Neural cell (in vitro differentiated cells): ENCODE data around the gene CRAMP1. TPM values are rescaled to one million over a fixed set of nuclear protein-coding genes. Genes with fewer than 3 reads are reported as not detected.

Source experiments
- H2AFZ ChIP-seq: fragments of 200-600, 300-800 bp; sonication (generic), shearing (Covaris generic); 2 replicates; pipeline ENCODE4 v1.6.0; 2014; ENCODE audit warnings: low read depth, mild to moderate bottlenecking, antibody characterized with exemption, low read length, moderate library complexity
- H3F3A ChIP-seq: fragments of 200-600 bp; shearing (Covaris generic); 2 replicates; pipeline ENCODE4 v1.6.1; 2016; ENCODE audit warnings: mild to moderate bottlenecking, moderate library complexity, mixed read lengths, antibody characterized with exemption, low read length; ENCODE audit not compliant: insufficient read depth, poor library complexity, severe bottlenecking
- H3K27ac ChIP-seq: fragments of 200-600, 300-800 bp; sonication (generic), shearing (Covaris generic); 2 replicates; pipeline ENCODE4 v1.5.1; 2014; ENCODE audit warnings: mild to moderate bottlenecking, low read length, moderate library complexity
- H3K27me3 ChIP-seq: fragments of 300-800, 200-600 bp; sonication (generic), shearing (Covaris generic); 2 replicates; pipeline ENCODE4 v1.6.0; 2014; ENCODE audit warnings: mild to moderate bottlenecking, low read depth, low read length, moderate library complexity; ENCODE audit not compliant: insufficient read depth
- H3K36me3 ChIP-seq: fragments of 300-800, 200-600 bp; sonication (generic), shearing (Covaris generic); 2 replicates; pipeline ENCODE4 v1.5.1; 2014; ENCODE audit warnings: mild to moderate bottlenecking, antibody characterized with exemption, low read length, moderate library complexity; ENCODE audit not compliant: insufficient read depth
- H3K4me2 ChIP-seq: fragments of 300-800, 200-600 bp; sonication (generic), shearing (Covaris generic); 2 replicates; pipeline ENCODE4 v1.6.0; 2014; ENCODE audit warnings: mild to moderate bottlenecking, low read length
- H3K4me3 ChIP-seq: fragments of 300-800, 200-600 bp; sonication (generic), shearing (Covaris generic); 2 replicates; pipeline ENCODE4 v1.5.1; 2014; ENCODE audit warnings: mild to moderate bottlenecking, low read length, moderate library complexity
- H3K79me2 ChIP-seq: fragments of 200-600 bp; shearing (Covaris generic); replicated peaks from 2 replicates; pipeline ENCODE4 v1.6.0; 2014; ENCODE audit warnings: mild to moderate bottlenecking, low read length, moderate library complexity; ENCODE audit not compliant: insufficient read depth
- H3K9ac ChIP-seq: fragments of 300-800, 200-600 bp; sonication (generic), shearing (Covaris generic); 2 replicates; pipeline ENCODE4 v1.6.1; 2016; ENCODE audit warnings: mild to moderate bottlenecking, low read length, mixed read lengths
- H3K9me2 ChIP-seq: fragments of 200-600 bp; shearing (Covaris generic); 2 replicates; pipeline ENCODE4 v1.6.1; 2016; ENCODE audit warnings: mild to moderate bottlenecking, low read length, mixed read lengths; ENCODE audit not compliant: insufficient read depth
- H3K9me3 ChIP-seq: fragments of 200-600, 300-800 bp; sonication (generic), shearing (Covaris generic); 2 replicates; pipeline ENCODE4 v1.6.1; 2016; ENCODE audit warnings: mild to moderate bottlenecking, mixed run types, low read length, moderate library complexity, mixed read lengths
- H4K20me1 ChIP-seq: fragments of 200-600 bp; shearing (Covaris generic); 2 replicates; pipeline ENCODE4 v1.6.1; 2016; ENCODE audit warnings: mild to moderate bottlenecking, mixed run types; ENCODE audit not compliant: insufficient read depth
- EP300 ChIP-seq: fragments of 450-650 bp; conservative IDR thresholded peaks from 2 replicates; pipeline ENCODE4 v1.6.1; 2014; ENCODE audit warnings: antibody characterized with exemption, mild to moderate bottlenecking, moderate library complexity; ENCODE audit not compliant: poor library complexity, severe bottlenecking
- EZH2 ChIP-seq: fragments of 200-600, 300-800 bp; shearing (Covaris generic), sonication (generic); IDR thresholded peaks from 2 replicates; pipeline ENCODE4 v1.6.1; 2014; ENCODE audit warnings: antibody characterized with exemption, low read length, borderline replicate concordance, mild to moderate bottlenecking; ENCODE audit not compliant: insufficient read depth, poor library complexity, severe bottlenecking
- MXI1 ChIP-seq: fragments of 450-650 bp; conservative IDR thresholded peaks from 2 replicates; pipeline ENCODE4 v1.6.1; 2014; ENCODE audit warnings: antibody characterized with exemption, mild to moderate bottlenecking; ENCODE audit not compliant: poor library complexity, severe bottlenecking
- POLR2AphosphoS5 ChIP-seq: IDR thresholded peaks from 2 replicates; pipeline ENCODE4 v1.6.1; 2012
- RAD21 ChIP-seq: fragments of 450-650 bp; conservative IDR thresholded peaks from 2 replicates; pipeline ENCODE4 v1.6.1; 2014; ENCODE audit warnings: antibody characterized with exemption, mild to moderate bottlenecking, moderate library complexity
- SMC3 ChIP-seq: fragments of 450-650 bp; conservative IDR thresholded peaks from 2 replicates; pipeline ENCODE4 v1.6.1; 2014; ENCODE audit warnings: antibody characterized with exemption, mild to moderate bottlenecking, moderate library complexity; ENCODE audit not compliant: poor library complexity
- TAF1 ChIP-seq: IDR thresholded peaks from 2 replicates; pipeline ENCODE4 v1.6.1; 2012; ENCODE audit warnings: low read depth
- polyA plus RNA-seq: library from polyadenylated mRNA; depleted of rRNA; stranded (reverse); fragments of >200 nt; gene quantifications from 2 replicates; pipeline ENCODE4 v1.2.3, GENCODE V29; 2014
- TF ChIP-seq, protein P1 (sequence below): IDR thresholded peaks from 2 replicates; pipeline ENCODE4 v1.6.1; 2012; ENCODE audit warnings: borderline replicate concordance
- TF ChIP-seq, protein P2 (sequence below): fragments of 450-650 bp; IDR thresholded peaks from 2 replicates; pipeline ENCODE4 v1.5.1; 2014; ENCODE audit warnings: antibody characterized with exemption, mild to moderate bottlenecking, moderate library complexity; ENCODE audit not compliant: poor library complexity, severe bottlenecking

CRAMP1 gene
- polyA plus RNA-seq, 1 donor from 2014 or later: 11.1 TPM

- peaks cover 53% of the 10 kb centered on the region for H3K79me2 ChIP-seq
Observed at GRCh38 chr16:1707193-1707790, 95.1 kb downstream of the CRAMP1 start.

GRCh38 chr16:1708083-1708767 is 96.1 kb downstream of the CRAMP1 start:
- Histone ChIP-seq H3K27ac (peak overlapping the region; percentile 92), H3K4me3 (peak overlapping the region; percentile 99), H3K9ac (peak overlapping the region; percentile 97)

More at GRCh38 chr16:1707193-1707790, 95.1 kb downstream of the CRAMP1 start:
- H4K20me1 ChIP-seq: no peaks in the 10 kb centered on the region
- H3K27me3 ChIP-seq: no peaks in the 10 kb centered on the region
- peak overlapping the region; percentile 12 for H2AFZ ChIP-seq
- no peaks in the 10 kb centered on the region for H3K9me2 ChIP-seq
- H3K4me2 ChIP-seq: peak overlapping the region; percentile 68
- H3K9me3 ChIP-seq: no peaks in the 10 kb centered on the region
- no peaks in the 10 kb centered on the region for H3K36me3 ChIP-seq
- H3K27ac ChIP-seq: peak overlapping the region; percentile 92
- H3K9ac ChIP-seq: peak overlapping the region; percentile 97
- peak; percentile 30 for TF ChIP-seq POLR2AphosphoS5
- no peak for TF ChIP-seq EZH2
- TF ChIP-seq MXI1: peak; percentile 34
- TF ChIP-seq EP300: no peak
- TF ChIP-seq, protein P1, sequence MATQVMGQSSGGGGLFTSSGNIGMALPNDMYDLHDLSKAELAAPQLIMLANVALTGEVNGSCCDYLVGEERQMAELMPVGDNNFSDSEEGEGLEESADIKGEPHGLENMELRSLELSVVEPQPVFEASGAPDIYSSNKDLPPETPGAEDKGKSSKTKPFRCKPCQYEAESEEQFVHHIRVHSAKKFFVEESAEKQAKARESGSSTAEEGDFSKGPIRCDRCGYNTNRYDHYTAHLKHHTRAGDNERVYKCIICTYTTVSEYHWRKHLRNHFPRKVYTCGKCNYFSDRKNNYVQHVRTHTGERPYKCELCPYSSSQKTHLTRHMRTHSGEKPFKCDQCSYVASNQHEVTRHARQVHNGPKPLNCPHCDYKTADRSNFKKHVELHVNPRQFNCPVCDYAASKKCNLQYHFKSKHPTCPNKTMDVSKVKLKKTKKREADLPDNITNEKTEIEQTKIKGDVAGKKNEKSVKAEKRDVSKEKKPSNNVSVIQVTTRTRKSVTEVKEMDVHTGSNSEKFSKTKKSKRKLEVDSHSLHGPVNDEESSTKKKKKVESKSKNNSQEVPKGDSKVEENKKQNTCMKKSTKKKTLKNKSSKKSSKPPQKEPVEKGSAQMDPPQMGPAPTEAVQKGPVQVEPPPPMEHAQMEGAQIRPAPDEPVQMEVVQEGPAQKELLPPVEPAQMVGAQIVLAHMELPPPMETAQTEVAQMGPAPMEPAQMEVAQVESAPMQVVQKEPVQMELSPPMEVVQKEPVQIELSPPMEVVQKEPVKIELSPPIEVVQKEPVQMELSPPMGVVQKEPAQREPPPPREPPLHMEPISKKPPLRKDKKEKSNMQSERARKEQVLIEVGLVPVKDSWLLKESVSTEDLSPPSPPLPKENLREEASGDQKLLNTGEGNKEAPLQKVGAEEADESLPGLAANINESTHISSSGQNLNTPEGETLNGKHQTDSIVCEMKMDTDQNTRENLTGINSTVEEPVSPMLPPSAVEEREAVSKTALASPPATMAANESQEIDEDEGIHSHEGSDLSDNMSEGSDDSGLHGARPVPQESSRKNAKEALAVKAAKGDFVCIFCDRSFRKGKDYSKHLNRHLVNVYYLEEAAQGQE: peak; percentile 52
- TF ChIP-seq, protein P2, sequence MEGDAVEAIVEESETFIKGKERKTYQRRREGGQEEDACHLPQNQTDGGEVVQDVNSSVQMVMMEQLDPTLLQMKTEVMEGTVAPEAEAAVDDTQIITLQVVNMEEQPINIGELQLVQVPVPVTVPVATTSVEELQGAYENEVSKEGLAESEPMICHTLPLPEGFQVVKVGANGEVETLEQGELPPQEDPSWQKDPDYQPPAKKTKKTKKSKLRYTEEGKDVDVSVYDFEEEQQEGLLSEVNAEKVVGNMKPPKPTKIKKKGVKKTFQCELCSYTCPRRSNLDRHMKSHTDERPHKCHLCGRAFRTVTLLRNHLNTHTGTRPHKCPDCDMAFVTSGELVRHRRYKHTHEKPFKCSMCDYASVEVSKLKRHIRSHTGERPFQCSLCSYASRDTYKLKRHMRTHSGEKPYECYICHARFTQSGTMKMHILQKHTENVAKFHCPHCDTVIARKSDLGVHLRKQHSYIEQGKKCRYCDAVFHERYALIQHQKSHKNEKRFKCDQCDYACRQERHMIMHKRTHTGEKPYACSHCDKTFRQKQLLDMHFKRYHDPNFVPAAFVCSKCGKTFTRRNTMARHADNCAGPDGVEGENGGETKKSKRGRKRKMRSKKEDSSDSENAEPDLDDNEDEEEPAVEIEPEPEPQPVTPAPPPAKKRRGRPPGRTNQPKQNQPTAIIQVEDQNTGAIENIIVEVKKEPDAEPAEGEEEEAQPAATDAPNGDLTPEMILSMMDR: peak; percentile 33
- no peak for TF ChIP-seq SMC3
- TF ChIP-seq TAF1: peak; percentile 68
- peak; percentile 20 for TF ChIP-seq RAD21
- H3K4me3 ChIP-seq: peak overlapping the region; percentile 99
- H3F3A ChIP-seq: peaks cover 4% of the 10 kb centered on the region

More at GRCh38 chr16:1708083-1708767, 96.1 kb downstream of the CRAMP1 start:
- no peaks in the 10 kb centered on the region for H4K20me1 ChIP-seq
- H3K4me2 ChIP-seq: peak overlapping the region; percentile 68
- H3K36me3 ChIP-seq: no peaks in the 10 kb centered on the region
- TF ChIP-seq TAF1: no peak
- TF ChIP-seq SMC3: no peak
- no peak for TF ChIP-seq MXI1
- TF ChIP-seq, protein P1: no peak
- H2AFZ ChIP-seq: no peak overlapping the region
- no peaks in the 10 kb centered on the region for H3K9me3 ChIP-seq
- H3K27me3 ChIP-seq: no peaks in the 10 kb centered on the region
- peaks cover 63% of the 10 kb centered on the region for H3K79me2 ChIP-seq
- H3F3A ChIP-seq: peaks cover 4% of the 10 kb centered on the region
- no peaks in the 10 kb centered on the region for H3K9me2 ChIP-seq
